ENCODE results near the gene GOLGA6D.
"Not testable (repeated sequence)": the region's sequence is repeated elsewhere in the genome, so short reads cannot be mapped to it uniquely, and the experiment has no call there.

Gene GOLGA6D

DNA sequence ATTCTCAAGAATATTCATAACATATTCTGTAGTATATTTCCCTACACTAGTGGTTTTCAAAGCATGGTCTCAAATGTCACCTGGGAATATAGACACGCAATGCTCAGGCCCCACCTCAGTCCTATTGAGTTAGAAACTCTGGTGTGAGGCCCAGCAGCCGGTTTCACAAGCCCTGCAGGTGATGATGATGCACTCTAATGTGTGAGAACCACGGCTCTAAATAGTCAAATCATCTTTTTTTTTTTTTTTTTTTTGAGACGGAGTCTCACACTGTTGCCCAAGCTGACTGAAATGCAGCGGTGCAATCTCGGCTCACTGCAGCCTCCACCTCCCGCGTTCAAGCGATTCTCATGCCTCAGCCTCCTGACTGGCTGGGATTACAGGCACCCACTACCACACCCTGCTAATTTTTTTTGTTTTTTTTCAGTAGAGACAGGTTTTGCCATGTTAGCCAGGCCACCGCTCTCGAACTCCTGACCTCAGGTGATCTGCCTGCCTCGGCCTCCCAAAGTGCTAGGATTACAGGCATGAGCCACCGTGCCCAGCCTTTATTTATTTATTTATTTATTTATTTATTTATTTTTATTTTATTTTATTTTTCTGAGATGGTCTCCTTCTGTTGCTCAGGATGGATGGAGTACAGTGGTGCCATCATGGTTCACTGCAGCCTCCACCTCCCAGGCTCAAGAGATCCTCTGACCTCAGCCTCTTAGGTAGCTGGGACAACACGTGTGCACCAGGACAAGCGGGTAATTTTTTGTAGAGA lies 51.2 kb downstream of the GOLGA6D start:
- DNase-seq (ENCODE audit: low read depth, low spot score), result not testable (repeated sequence)

DNA sequence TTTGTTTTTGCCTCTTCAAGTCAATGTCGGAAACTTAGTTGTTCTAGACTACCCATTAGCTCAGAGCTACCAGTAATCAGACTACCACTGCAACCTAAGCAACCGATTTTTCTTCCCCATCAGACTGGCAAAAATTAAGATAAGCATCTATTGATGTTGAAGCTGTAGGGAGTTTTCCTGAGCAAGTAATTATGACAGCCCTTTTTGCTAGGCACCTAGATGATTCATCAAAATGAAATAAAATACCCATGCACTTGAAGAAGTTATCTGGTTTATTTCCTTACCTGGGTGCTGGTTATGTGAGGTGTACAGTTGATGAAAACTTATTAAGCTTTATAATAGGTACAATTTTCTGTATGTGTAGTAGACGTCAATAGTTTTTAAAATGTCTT lies 52.7 kb downstream of the GOLGA6D start:
- no peak for DNase-seq (ENCODE audit: low read depth, low spot score)

DNA sequence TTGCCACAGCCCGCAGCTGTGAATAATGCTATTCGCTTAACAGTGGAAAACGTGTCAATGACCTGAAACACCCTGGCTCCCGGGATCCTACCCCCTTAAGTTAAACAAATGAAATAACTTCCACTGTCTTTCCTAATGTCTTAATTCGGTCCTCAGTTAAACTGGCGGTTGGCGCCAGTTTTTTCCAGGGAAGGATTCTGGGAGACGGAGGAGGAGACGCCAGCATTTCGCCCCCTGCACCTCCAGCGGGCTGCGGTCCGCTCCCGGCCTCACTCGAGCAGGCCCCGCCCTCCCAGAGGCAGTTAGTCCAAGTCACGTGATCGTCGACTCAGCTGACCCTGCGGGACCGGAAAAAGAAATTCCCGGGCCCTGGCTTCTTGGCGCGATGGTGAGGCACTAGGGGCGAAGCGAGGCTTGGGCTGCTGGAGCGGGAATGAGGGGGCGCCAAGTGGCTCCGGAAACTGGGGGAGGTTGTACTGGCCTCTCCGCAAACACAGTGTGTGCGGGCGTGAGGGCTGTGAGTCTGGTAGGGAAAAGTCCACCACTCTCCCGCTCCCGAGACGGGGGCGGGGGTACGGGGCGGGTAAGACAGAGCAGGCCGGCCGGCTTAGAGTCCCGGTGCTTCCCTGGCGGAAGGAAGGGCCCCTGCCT lies 53.2 kb downstream of the GOLGA6D start, which contains the start of gene COMMD4:
Gene COMMD4 (plus strand): TSS at position 359 of the 651 bp plus-strand sequence. CDS start 27 bp downstream, at position 386.
- DNase-seq (ENCODE audit: low read depth, low spot score), result peak; percentile 96

DNA sequence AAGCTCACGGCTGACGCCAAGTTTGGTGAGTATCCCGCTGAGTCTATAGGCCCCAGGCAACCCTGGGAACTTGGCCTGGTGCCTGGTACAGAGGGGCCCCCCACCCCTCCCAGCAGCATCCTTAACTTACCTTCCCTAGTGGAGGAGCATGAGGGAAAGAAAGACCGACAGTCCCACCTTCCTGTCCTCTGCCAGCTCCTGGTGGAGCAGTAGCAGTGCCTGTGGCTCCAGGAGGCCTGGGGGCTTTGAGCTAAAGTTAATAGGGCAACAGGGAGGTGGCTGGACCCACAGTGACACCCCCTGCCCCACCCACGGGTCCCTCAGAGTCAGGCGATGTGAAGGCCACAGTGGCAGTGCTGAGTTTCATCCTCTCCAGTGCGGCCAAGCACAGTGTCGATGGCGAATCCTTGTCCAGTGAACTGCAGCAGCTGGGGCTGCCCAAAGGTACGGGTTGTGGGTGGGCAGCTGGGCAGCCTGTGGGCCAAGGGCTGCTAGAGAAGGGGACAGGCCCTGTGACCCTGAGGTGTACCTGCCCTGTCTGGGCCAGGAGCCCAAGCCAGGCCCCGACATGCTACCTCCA lies 56.1 kb downstream of the GOLGA6D start:
- no peak for DNase-seq (ENCODE audit: low read depth, low spot score)

DNA sequence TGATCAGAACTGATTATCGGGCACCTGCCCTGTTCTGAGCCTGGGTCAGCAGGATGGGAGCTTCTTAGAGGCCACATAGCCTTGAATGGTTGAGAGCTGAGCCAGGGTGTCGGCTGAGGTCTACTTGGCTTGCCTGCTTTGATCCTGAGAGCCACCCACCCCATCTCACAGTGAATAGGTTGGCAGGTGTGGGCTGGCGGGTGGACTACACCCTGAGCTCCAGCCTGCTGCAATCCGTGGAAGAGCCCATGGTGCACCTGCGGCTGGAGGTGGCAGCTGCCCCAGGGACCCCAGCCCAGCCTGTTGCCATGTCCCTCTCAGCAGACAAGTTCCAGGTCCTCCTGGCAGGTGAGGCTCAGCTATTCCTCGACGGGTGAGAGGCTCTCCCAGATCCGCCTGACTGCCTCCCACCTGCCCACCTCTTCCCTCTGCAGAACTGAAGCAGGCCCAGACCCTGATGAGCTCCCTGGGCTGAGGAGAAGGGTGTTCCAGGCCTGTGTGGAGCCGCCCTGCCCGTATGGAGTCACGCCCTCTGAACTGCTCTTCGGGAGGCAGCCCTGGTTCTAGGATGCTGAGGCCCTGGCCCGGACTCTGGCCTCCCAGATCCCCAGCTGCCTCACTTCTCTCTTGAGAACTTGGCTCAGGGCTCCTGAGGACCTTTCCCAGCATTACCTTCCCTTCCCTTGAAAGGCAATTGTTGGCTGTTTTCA lies 57.1 kb downstream of the GOLGA6D start:
- no peak for DNase-seq (ENCODE audit: low read depth, low spot score)

DNA sequence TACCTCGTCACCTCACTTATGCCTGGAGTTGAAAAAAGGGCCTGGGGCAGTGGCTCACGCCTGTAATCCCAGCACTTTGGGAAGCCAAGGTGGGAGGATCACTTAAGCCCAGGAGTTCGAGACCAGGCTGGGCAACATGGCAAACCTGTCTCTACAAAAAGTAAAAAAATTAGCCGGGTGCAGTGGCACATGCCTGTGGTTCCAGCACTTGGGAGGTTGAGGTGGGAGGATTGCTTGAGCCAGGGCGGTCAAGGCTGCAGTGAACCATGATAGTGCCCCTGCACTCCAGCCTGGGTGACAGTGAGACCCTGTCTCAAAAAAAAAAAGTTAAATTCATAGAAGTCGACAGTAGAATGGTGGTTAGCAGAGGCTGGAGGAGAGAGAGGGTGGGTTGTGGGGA lies 59.6 kb downstream of the GOLGA6D start:
- no peak for DNase-seq (ENCODE audit: low read depth, low spot score)

DNA sequence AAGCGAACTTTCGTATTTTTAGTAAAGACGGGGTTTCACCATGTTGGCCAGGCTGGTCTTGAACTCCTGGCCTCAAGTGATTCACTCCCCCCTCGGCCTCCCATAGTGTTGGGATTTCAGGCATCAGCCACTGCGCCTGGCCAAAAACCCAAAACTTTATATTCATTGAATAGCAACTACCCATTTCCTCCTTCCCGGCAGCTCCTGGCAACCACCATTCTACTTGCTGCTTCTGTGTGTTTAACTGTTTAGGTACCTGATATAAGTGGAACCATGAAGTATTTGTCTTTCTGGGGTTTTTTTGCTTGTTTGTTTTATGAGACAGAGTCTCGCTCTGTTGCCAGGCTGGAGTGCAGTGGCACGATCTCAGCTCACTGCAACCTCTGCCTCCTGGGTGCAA lies 61.3 kb downstream of the GOLGA6D start:
- DNase-seq (ENCODE audit: low read depth, low spot score), result not testable (repeated sequence)

All from astrocyte of the hippocampus (primary cell).